A549 (cell line): Measurements from ENCODE around the gene MRPL42. TPM values are rescaled to one million over a fixed set of nuclear protein-coding genes. Genes with fewer than 3 reads are reported as not detected.

Experiments used
- ATAC-seq, 2 experiments: fragments of 200-7000 bp in 1 of 2; fragments of >200 bp in 1 of 2; cut with Nextera tagmentation in 1 of 2; cut with Tn5 transposase in 1 of 2; 3 replicates each; pipeline versions ENCODE4 v1.8.0 to v1.9.1; 2018 to 2020; ENCODE audit warnings: mild to moderate bottlenecking in 1 of 2, moderate library complexity in 1 of 2
- CTCF ChIA-PET: fragments of 300-600 bp; sonication (Branson Sonifier 250); formaldehyde crosslinking; extraction: SDS; loops from one replicate; lab custom pipeline; 2021; ENCODE audit warnings: antibody characterized with exemption, inconsistent platforms; lab: Yijun Ruan, JAX
- POLR2A ChIA-PET: fragments of 350-600 bp; formaldehyde crosslinking; extraction: SDS; loops from one replicate; lab custom pipeline; 2021; ENCODE audit warnings: antibody characterized with exemption, inconsistent platforms; lab: Yijun Ruan, JAX
- DNase-seq, 2 experiments: peaks; one replicate each; pipeline versions ENCODE4 v3.0.0 to v3.0.0-alpha.2; 2011 to 2016; ENCODE audit warnings: low read depth in 1 of 2, low spot score in 1 of 2
- FAIRE-seq: peaks from 2 replicates; lab custom pipeline; 2011; peaks lifted over from hg19 to GRCh38; lab: Jason Lieb, UNC
- H3K27ac ChIP-seq, 2 experiments: fragments of >200 bp; sonication (Bioruptor Twin); formaldehyde crosslinking; 3 replicates each; pipeline ENCODE4 v1.5.1; 2016 to 2017
- H3K4me1 ChIP-seq: fragments of >200 bp; sonication (Bioruptor Twin); formaldehyde crosslinking; 3 replicates; pipeline ENCODE4 v1.6.1; 2016
- H3K4me2 ChIP-seq: fragments of >200 bp; sonication (Bioruptor Twin); formaldehyde crosslinking; 3 replicates; pipeline ENCODE4 v1.6.1; 2016
- H3K4me3 ChIP-seq: fragments of >200 bp; sonication (Bioruptor Twin); formaldehyde crosslinking; 3 replicates; pipeline ENCODE4 v1.5.1; 2016
- H3K9me3 ChIP-seq: fragments of >200 bp; sonication (Bioruptor Twin); formaldehyde crosslinking; 3 replicates; pipeline ENCODE4 v1.6.1; 2016
- ATOH8 ChIP-seq: fragments of 250-450 bp; sonication (Bioruptor Pico); IDR thresholded peaks from 2 replicates; pipeline ENCODE4 v1.5.0; 2020; ENCODE audit warnings: low read depth, mild to moderate bottlenecking, moderate library complexity
- BCL3 ChIP-seq: fragments of >200 bp; sonication (Bioruptor Twin); formaldehyde crosslinking; IDR thresholded peaks from 3 replicates; pipeline ENCODE4 v1.6.1; 2016
- CEBPB ChIP-seq, 2 experiments: fragments of >200 bp in 1 of 2; sonication (Bioruptor Twin) in 1 of 2; formaldehyde crosslinking in 1 of 2; IDR thresholded peaks; 2 replicates each; pipeline ENCODE4 v1.6.1; 2012 to 2016
- CHD2 ChIP-seq: fragments of 150-350 bp; IDR thresholded peaks from 2 replicates; pipeline ENCODE4 v1.6.1; 2014; ENCODE audit warnings: low read length; ENCODE audit not compliant: partially characterized antibody
- CTCF ChIP-seq: fragments of >200 bp; sonication (Bioruptor Twin); formaldehyde crosslinking; IDR thresholded peaks from 3 replicates; pipeline ENCODE4 v1.5.1; 2016
- E2F6 ChIP-seq: IDR thresholded peaks from 2 replicates; pipeline ENCODE4 v1.6.1; 2012; ENCODE audit warnings: low read depth, borderline replicate concordance
- EHF ChIP-seq: fragments of 250-450 bp; sonication (Bioruptor Pico); IDR thresholded peaks from 2 replicates; pipeline ENCODE4 v1.5.0; 2020; ENCODE audit warnings: mild to moderate bottlenecking
- EHMT2 ChIP-seq: fragments of 200-600 bp; sonication (generic); IDR thresholded peaks from 2 replicates; pipeline ENCODE4 v1.6.1; 2016; ENCODE audit warnings: antibody characterized with exemption, low read depth, mild to moderate bottlenecking, moderate library complexity
- ELK1 ChIP-seq: fragments of 150-350 bp; IDR thresholded peaks from 2 replicates; pipeline ENCODE4 v1.6.1; 2014; ENCODE audit warnings: low read depth, mild to moderate bottlenecking, low read length
- ESRRA ChIP-seq: fragments of 150-350 bp; IDR thresholded peaks from 2 replicates; pipeline ENCODE4 v1.6.1; 2014; ENCODE audit warnings: mild to moderate bottlenecking, low read length, borderline replicate concordance
- FOSL2 ChIP-seq, 2 experiments: fragments of 450-650 bp in 1 of 2; fragments of >200 bp in 1 of 2; sonication (Bioruptor Twin) in 1 of 2; formaldehyde crosslinking; IDR thresholded peaks; 2 replicates each; pipeline versions ENCODE4 v1.5.0 to v1.6.1; 2016 to 2020; ENCODE audit warnings: mild to moderate bottlenecking in 1 of 2, moderate library complexity in 1 of 2
- GATA3 ChIP-seq: IDR thresholded peaks from 2 replicates; pipeline ENCODE4 v1.6.1; 2012; ENCODE audit warnings: borderline replicate concordance
- HDAC2 ChIP-seq: fragments of 200-600 bp; sonication (generic); IDR thresholded peaks from 2 replicates; pipeline ENCODE4 v1.6.1; 2016
- HEYL ChIP-seq: fragments of 250-450 bp; sonication (Bioruptor Pico); IDR thresholded peaks from 2 replicates; pipeline ENCODE4 v1.8.0; 2021; ENCODE audit warnings: mild to moderate bottlenecking, moderate library complexity
- HMGXB4 ChIP-seq: fragments of 250-450 bp; sonication (Bioruptor Pico); IDR thresholded peaks from 2 replicates; pipeline ENCODE4 v1.5.0; 2021; ENCODE audit warnings: mild to moderate bottlenecking, moderate library complexity, borderline replicate concordance
- HOXB13 ChIP-seq: fragments of 250-450 bp; sonication (Bioruptor Pico); IDR thresholded peaks from 2 replicates; pipeline ENCODE4 v1.5.0; 2020; ENCODE audit warnings: low read depth, mild to moderate bottlenecking, moderate library complexity
- JUNB ChIP-seq: fragments of >200 bp; sonication (Bioruptor Twin); formaldehyde crosslinking; IDR thresholded peaks from 2 replicates; pipeline ENCODE4 v1.6.1; 2016
- MAFK ChIP-seq: fragments of 450-650 bp; IDR thresholded peaks from 2 replicates; pipeline ENCODE4 v1.6.1; 2014; ENCODE audit not compliant: partially characterized antibody
- MAZ ChIP-seq: fragments of 150-350 bp; IDR thresholded peaks from 2 replicates; pipeline ENCODE4 v1.6.1; 2014; ENCODE audit warnings: antibody characterized with exemption, low read depth, low read length, borderline replicate concordance
- NPAS2 ChIP-seq: fragments of 250-450 bp; sonication (Bioruptor Pico); IDR thresholded peaks from 2 replicates; pipeline ENCODE4 v1.8.0; 2022; ENCODE audit warnings: mild to moderate bottlenecking, moderate library complexity, borderline replicate concordance
- PHF8 ChIP-seq: fragments of 200-600 bp; sonication (generic); IDR thresholded peaks from 2 replicates; pipeline ENCODE4 v1.6.1; 2016; ENCODE audit warnings: low read depth, mild to moderate bottlenecking, antibody characterized with exemption, moderate library complexity, borderline replicate concordance
- POLR2A ChIP-seq: IDR thresholded peaks from 2 replicates; pipeline ENCODE4 v1.6.1; 2012; ENCODE audit warnings: mild to moderate bottlenecking, low read length
- RCOR1 ChIP-seq: fragments of 150-350 bp; IDR thresholded peaks from 2 replicates; pipeline ENCODE4 v1.6.1; 2014; ENCODE audit warnings: antibody characterized with exemption, low read length, low read depth
- RNF2 ChIP-seq: fragments of 200-600 bp; sonication (generic); IDR thresholded peaks from 2 replicates; pipeline ENCODE4 v1.6.1; 2016; ENCODE audit warnings: low read depth, mild to moderate bottlenecking, antibody characterized with exemption, moderate library complexity, borderline replicate concordance
- SMC3 ChIP-seq: fragments of >200 bp; sonication (Bioruptor Twin); formaldehyde crosslinking; IDR thresholded peaks from 3 replicates; pipeline ENCODE4 v1.6.1; 2018; ENCODE audit warnings: inconsistent platforms
- TP53 ChIP-seq: fragments of 250-450 bp; sonication (Bioruptor Pico); IDR thresholded peaks from 2 replicates; pipeline ENCODE4 v1.5.0; 2021; ENCODE audit warnings: mild to moderate bottlenecking, moderate library complexity
- USF2 ChIP-seq: fragments of 450-650 bp; IDR thresholded peaks from 2 replicates; pipeline ENCODE4 v1.6.1; 2014; ENCODE audit warnings: antibody characterized with exemption
- ZC3H11A ChIP-seq: fragments of 450-650 bp; IDR thresholded peaks from 2 replicates; pipeline ENCODE4 v1.6.1; 2014; ENCODE audit warnings: antibody characterized with exemption, mild to moderate bottlenecking
- ZFP36 ChIP-seq: fragments of 450-650 bp; IDR thresholded peaks from 2 replicates; pipeline ENCODE4 v1.6.1; 2014; ENCODE audit warnings: borderline replicate concordance; ENCODE audit not compliant: partially characterized antibody
- WGBS: methylation state at CpG from one replicate; pipeline ENCODE4 v1.1.6; 2017; ENCODE audit errors: missing lambda C conversion rate; 5-methylcytosine and 5-hydroxymethylcytosine counted together
- polyA plus RNA-seq, 4 experiments: library from polyadenylated mRNA; depleted of rRNA in 3 of 4; stranded (reverse); fragments of >200 nt; fragmentation: RNase III in 1 of 4; extraction: RNeasy Plus Mini Kit Qiagen cat#74134 plus additional on column Dnase treatment in 1 of 4; gene quantifications; 2 replicates in 3 of 4; 3 replicates in 1 of 4; pipeline ENCODE4 v1.2.3, GENCODE V29; 2011 to 2017

The MRPL42 gene
- polyA plus RNA-seq, 2 of the 4 experiments (the other 2 are of a cell fraction), result 73.6 to 201 TPM

GRCh38 chr12:93453633-93454032 lies 13.7 kb upstream of the MRPL42 start:
- no peaks in the 10 kb centered on the region for H3K9me3 ChIP-seq
- DNase-seq (no peak), FAIRE-seq (no peak), ATAC-seq (no peak; a peak in 2 of 6 replicates)
- 76% methylated on average over 5 of the region's 5 CpGs for WGBS
- ChIA-PET POLR2A (no interaction called here), CTCF (interaction anchor here (0.6 to 0.7 kb wide), 2 partner anchors 325 to 648 kb away, joined by 3 read pairs; no protein-coding TSS in a partner anchor)
- H3K27ac ChIP-seq, result no peak overlapping the region
- H3K4me3 ChIP-seq, result no peak overlapping the region
- TF ChIP-seq CTCF (no peak), GATA3 (no peak), ZC3H11A (no peak), EHF (CRISPR knock-in tag) (no peak), PHF8 (no peak), FOSL2 (IDR thresholded peaks at IDR 0.05) (no peak), FOSL2 (CRISPR knock-in tag; IDR thresholded peaks at IDR 0.05) (no peak), NPAS2 (CRISPR knock-in tag) (no peak), RCOR1 (no peak), HEYL (CRISPR knock-in tag) (no peak), POLR2A (no peak), MAZ (no peak), E2F6 (no peak), CEBPB (IDR thresholded peaks at IDR 0.05) (no peak)
- H3K4me1 ChIP-seq, result no peaks in the 10 kb centered on the region
- no peak overlapping the region for H3K4me2 ChIP-seq

GRCh38 chr12:93456077-93456476 lies 11.2 kb upstream of the MRPL42 start:
- 33% methylated on average over 2 of the region's 2 CpGs for WGBS
- no peak for FAIRE-seq
- ChIA-PET POLR2A (no interaction called here), CTCF (no interaction called here)
- TF ChIP-seq RCOR1 (no peak), USF2 (no peak), BCL3 (no peak), EHMT2 (no peak), JUNB (no peak), ZFP36 (no peak), HOXB13 (CRISPR knock-in tag) (no peak), ELK1 (no peak), ESRRA (no peak), HDAC2 (no peak), ATOH8 (CRISPR knock-in tag) (no peak), TP53 (CRISPR knock-in tag) (no peak), RNF2 (no peak), CHD2 (no peak), HEYL (CRISPR knock-in tag) (no peak), GATA3 (no peak), HMGXB4 (CRISPR knock-in tag) (no peak), SMC3 (no peak), MAFK (no peak), NPAS2 (CRISPR knock-in tag) (no peak)
- Histone ChIP-seq H3K4me3 (no peak overlapping the region), H3K27ac (no peak overlapping the region), H3K4me1 (no peaks in the 10 kb centered on the region), H3K4me2 (no peak overlapping the region), H3K9me3 (no peaks in the 10 kb centered on the region)
- DNase-seq, result no peak
- no peak for ATAC-seq
